SK-N-SH treated with all-trans-retinoic acid at 6 μM for 48 hours (cell line): ENCODE results near the gene NCAM2.

Experiments
- ATAC-seq: fragments of 200-7000 bp; cut with Tn5 transposase; 3 replicates; pipeline ENCODE4 v1.9.1; 2020; ENCODE audit warnings: mild to moderate bottlenecking, moderate library complexity
- ARNTL ChIP-seq: fragments of 450-650 bp; formaldehyde crosslinking; IDR thresholded peaks from 2 replicates; pipeline ENCODE4 v1.5.0; 2020; ENCODE audit warnings: low read depth, mild to moderate bottlenecking, moderate library complexity, borderline replicate concordance
- ESRRG ChIP-seq: fragments of 250-450 bp; sonication (Bioruptor Pico); IDR thresholded peaks from 2 replicates; pipeline ENCODE4 v1.6.1; 2021; ENCODE audit warnings: mild to moderate bottlenecking
- GLIS3 ChIP-seq: fragments of 250-450 bp; sonication (Bioruptor Pico); IDR thresholded peaks from 2 replicates; pipeline ENCODE4 v1.5.0; 2020; ENCODE audit warnings: mild to moderate bottlenecking, moderate library complexity
- ISL1 ChIP-seq: fragments of 250-450 bp; sonication (Bioruptor Pico); IDR thresholded peaks from 2 replicates; pipeline ENCODE4 v2.1.2; 2022; ENCODE audit warnings: mild to moderate bottlenecking, moderate library complexity
- PATZ1 ChIP-seq: fragments of 250-450 bp; sonication (Bioruptor Pico); IDR thresholded peaks from 2 replicates; pipeline ENCODE4 v1.8.0; 2020; ENCODE audit warnings: mild to moderate bottlenecking, moderate library complexity, borderline replicate concordance
- PPARA ChIP-seq: fragments of 250-450 bp; sonication (Bioruptor Pico); IDR thresholded peaks from 2 replicates; pipeline ENCODE4 v1.5.0; 2020; ENCODE audit warnings: mild to moderate bottlenecking, borderline replicate concordance
- RARB ChIP-seq: fragments of 250-450 bp; sonication (Bioruptor Pico); IDR thresholded peaks from 2 replicates; pipeline ENCODE4 v1.8.0; 2021; ENCODE audit warnings: mild to moderate bottlenecking, moderate library complexity
- TCF4 ChIP-seq: fragments of 250-450 bp; sonication (Bioruptor Pico); IDR thresholded peaks from 2 replicates; pipeline ENCODE4 v1.8.0; 2021; ENCODE audit warnings: mild to moderate bottlenecking, moderate library complexity, borderline replicate concordance
- TOX ChIP-seq: fragments of 250-450 bp; sonication (Bioruptor Pico); IDR thresholded peaks from 2 replicates; pipeline ENCODE4 v1.8.0; 2021; ENCODE audit warnings: mild to moderate bottlenecking, moderate library complexity, borderline replicate concordance
- TSHZ2 ChIP-seq: fragments of 250-450 bp; sonication (Bioruptor Pico); IDR thresholded peaks from 2 replicates; pipeline ENCODE4 v1.5.0; 2020; ENCODE audit warnings: mild to moderate bottlenecking, moderate library complexity
- ZFP3 ChIP-seq: fragments of 250-450 bp; sonication (Bioruptor Pico); IDR thresholded peaks from 2 replicates; pipeline ENCODE4 v1.5.0; 2020; ENCODE audit warnings: mild to moderate bottlenecking, moderate library complexity
- ZFP30 ChIP-seq: fragments of 450-650 bp; formaldehyde crosslinking; IDR thresholded peaks from 2 replicates; pipeline ENCODE4 v1.5.0; 2022; ENCODE audit warnings: mild to moderate bottlenecking, moderate library complexity
- ZNF70 ChIP-seq: fragments of 450-650 bp; formaldehyde crosslinking; IDR thresholded peaks from 2 replicates; pipeline ENCODE4 v1.5.0; 2020; ENCODE audit warnings: mild to moderate bottlenecking, moderate library complexity
- ZNF8 ChIP-seq: fragments of 450-650 bp; formaldehyde crosslinking; IDR thresholded peaks from 2 replicates; pipeline ENCODE4 v1.5.0; 2020; ENCODE audit warnings: mild to moderate bottlenecking, moderate library complexity
- TF ChIP-seq, protein P1 (sequence below): fragments of 250-450 bp; sonication (Bioruptor Pico); IDR thresholded peaks from 2 replicates; pipeline ENCODE4 v1.5.1; 2020; ENCODE audit warnings: low read depth, mild to moderate bottlenecking, moderate library complexity
- TF ChIP-seq, protein P2 (sequence below): fragments of 250-450 bp; sonication (Bioruptor Pico); IDR thresholded peaks from 2 replicates; pipeline ENCODE4 v1.8.0; 2021; ENCODE audit warnings: low read depth, mild to moderate bottlenecking, moderate library complexity, borderline replicate concordance
- TF ChIP-seq, protein P3 (sequence below): fragments of 250-450 bp; sonication (Bioruptor Pico); IDR thresholded peaks from 2 replicates; pipeline ENCODE4 v1.5.1; 2021; ENCODE audit warnings: mild to moderate bottlenecking, moderate library complexity

NCAM2 gene

GRCh38 chr21:21204366-21204996, 206.3 kb downstream of the NCAM2 start:
- ATAC-seq: no peak

DNA sequence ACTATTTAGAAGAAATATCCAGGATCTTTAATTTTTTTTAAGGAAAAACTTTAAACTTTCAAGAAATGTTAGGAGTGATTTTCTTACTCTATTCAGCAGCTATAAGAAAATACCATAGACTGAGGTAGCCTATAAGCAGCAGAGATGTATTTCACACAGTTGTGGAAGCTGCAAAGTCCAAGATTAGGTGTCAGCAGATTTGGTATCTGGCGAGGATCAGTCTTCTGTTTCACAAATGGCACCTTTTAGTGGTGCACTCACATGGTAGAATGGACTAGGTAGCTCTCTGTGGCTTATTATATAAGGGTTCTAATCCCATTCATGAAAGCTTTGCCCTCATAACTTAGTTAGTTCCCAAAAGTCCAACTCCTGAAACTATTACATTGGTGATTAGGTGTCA, 207.4 kb downstream of the NCAM2 start:
- ATAC-seq: no peak
- TF ChIP-seq PPARA (CRISPR knock-in tag): no peak
- TF ChIP-seq TSHZ2 (CRISPR knock-in tag): no peak
- no peak for TF ChIP-seq ZFP3 (CRISPR knock-in tag)
- TF ChIP-seq RARB (CRISPR knock-in tag): no peak
- TF ChIP-seq, protein P1, sequence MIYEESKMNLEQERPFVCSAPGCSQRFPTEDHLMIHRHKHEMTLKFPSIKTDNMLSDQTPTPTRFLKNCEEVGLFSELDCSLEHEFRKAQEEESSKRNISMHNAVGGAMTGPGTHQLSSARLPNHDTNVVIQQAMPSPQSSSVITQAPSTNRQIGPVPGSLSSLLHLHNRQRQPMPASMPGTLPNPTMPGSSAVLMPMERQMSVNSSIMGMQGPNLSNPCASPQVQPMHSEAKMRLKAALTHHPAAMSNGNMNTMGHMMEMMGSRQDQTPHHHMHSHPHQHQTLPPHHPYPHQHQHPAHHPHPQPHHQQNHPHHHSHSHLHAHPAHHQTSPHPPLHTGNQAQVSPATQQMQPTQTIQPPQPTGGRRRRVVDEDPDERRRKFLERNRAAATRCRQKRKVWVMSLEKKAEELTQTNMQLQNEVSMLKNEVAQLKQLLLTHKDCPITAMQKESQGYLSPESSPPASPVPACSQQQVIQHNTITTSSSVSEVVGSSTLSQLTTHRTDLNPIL (CRISPR knock-in tag): no peak
- no peak for TF ChIP-seq PATZ1
- TF ChIP-seq, protein P2, sequence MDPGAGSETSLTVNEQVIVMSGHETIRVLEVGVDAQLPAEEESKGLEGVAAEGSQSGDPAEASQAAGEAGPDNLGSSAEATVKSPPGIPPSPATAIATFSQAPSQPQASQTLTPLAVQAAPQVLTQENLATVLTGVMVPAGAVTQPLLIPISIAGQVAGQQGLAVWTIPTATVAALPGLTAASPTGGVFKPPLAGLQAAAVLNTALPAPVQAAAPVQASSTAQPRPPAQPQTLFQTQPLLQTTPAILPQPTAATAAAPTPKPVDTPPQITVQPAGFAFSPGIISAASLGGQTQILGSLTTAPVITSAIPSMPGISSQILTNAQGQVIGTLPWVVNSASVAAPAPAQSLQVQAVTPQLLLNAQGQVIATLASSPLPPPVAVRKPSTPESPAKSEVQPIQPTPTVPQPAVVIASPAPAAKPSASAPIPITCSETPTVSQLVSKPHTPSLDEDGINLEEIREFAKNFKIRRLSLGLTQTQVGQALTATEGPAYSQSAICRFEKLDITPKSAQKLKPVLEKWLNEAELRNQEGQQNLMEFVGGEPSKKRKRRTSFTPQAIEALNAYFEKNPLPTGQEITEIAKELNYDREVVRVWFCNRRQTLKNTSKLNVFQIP (CRISPR knock-in tag): no peak
- TF ChIP-seq, protein P3, sequence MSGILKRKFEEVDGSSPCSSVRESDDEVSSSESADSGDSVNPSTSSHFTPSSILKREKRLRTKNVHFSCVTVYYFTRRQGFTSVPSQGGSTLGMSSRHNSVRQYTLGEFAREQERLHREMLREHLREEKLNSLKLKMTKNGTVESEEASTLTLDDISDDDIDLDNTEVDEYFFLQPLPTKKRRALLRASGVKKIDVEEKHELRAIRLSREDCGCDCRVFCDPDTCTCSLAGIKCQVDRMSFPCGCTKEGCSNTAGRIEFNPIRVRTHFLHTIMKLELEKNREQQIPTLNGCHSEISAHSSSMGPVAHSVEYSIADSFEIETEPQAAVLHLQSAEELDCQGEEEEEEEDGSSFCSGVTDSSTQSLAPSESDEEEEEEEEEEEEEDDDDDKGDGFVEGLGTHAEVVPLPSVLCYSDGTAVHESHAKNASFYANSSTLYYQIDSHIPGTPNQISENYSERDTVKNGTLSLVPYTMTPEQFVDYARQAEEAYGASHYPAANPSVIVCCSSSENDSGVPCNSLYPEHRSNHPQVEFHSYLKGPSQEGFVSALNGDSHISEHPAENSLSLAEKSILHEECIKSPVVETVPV: no peak
- no peak for TF ChIP-seq ZNF70 (CRISPR knock-in tag)
- TF ChIP-seq ZFP30: no peak
- TF ChIP-seq ESRRG (CRISPR knock-in tag): no peak
- TF ChIP-seq ZNF8 (CRISPR knock-in tag): no peak

More at GRCh38 chr21:21204366-21204996, 206.3 kb downstream of the NCAM2 start:
- TF ChIP-seq ISL1 (CRISPR knock-in tag): peak; percentile 43
- no peak for TF ChIP-seq TSHZ2 (CRISPR knock-in tag)
- no peak for TF ChIP-seq TOX
- no peak for TF ChIP-seq ZFP30
- TF ChIP-seq PATZ1: no peak
- no peak for TF ChIP-seq RARB (CRISPR knock-in tag)
- TF ChIP-seq TCF4: peak; percentile 48; the same call in 1 of the 2 replicates
- TF ChIP-seq ARNTL: no peak
- TF ChIP-seq GLIS3 (CRISPR knock-in tag): no peak
- TF ChIP-seq, protein P2 (CRISPR knock-in tag): no peak
